ENCODE results near the gene KSR1.

KSR1 gene

DNA sequence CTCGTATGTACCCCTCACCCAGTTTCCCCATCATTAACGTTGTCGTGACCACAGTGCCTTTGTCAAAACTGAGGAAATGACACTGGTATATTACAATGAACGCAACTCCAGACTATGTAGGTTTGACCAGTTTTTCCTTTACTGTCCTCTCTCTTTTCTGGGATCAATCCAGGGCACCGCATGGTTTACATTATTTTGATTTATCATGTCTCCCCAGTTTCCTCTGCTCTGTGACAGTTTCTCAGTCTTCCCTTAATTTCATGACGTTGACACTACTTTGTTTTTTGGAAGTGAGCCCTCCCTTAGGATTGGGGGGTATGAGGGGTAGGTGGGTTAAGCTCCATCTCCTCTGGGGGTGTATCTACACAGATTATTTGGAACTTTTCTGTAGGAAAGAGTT, 98.7 kb downstream of the KSR1 start:
- DNase-seq = no peak

- DNase-seq = peak in 1 of 2 donors; percentile 14
Observed at GRCh38 chr17:27555339-27555738, 99.1 kb downstream of the KSR1 start.

- DNase-seq = no peak
Observed at GRCh38 chr17:27558341-27558740, 102.1 kb downstream of the KSR1 start.

DNA sequence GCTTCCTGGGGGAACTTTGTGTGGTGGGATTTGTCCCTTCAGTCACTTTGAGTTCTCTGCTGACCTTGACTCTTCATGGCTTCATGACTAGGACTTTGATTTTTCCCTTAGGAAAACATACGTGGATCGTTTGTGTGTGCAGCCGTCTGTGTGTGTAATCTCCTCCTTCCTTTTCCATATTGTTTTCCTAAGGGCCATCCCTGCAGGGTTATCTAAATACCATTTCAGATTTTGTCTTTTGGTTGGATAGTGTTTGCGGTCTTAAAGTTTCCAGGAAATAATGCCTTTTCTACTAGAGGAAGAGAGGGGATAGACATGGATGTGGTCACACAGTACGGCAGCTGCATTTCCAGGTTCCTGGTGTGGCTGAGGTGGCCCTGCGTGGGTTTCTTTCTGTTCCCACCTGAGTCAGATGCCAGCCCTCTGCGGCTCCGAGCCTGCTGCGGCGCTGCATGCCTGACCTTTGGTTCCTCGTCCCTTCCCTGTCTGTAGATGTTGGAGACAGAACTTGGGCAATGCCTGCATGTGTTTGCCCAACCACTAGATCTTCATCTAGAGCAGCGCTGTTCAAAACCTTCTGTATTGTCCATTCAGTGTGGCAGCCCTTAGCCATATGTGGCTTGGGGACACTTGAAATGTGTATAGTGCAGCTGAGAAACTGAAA, 102.7 kb downstream of the KSR1 start:
- DNase-seq = peak; percentile 57 to 66

DNA sequence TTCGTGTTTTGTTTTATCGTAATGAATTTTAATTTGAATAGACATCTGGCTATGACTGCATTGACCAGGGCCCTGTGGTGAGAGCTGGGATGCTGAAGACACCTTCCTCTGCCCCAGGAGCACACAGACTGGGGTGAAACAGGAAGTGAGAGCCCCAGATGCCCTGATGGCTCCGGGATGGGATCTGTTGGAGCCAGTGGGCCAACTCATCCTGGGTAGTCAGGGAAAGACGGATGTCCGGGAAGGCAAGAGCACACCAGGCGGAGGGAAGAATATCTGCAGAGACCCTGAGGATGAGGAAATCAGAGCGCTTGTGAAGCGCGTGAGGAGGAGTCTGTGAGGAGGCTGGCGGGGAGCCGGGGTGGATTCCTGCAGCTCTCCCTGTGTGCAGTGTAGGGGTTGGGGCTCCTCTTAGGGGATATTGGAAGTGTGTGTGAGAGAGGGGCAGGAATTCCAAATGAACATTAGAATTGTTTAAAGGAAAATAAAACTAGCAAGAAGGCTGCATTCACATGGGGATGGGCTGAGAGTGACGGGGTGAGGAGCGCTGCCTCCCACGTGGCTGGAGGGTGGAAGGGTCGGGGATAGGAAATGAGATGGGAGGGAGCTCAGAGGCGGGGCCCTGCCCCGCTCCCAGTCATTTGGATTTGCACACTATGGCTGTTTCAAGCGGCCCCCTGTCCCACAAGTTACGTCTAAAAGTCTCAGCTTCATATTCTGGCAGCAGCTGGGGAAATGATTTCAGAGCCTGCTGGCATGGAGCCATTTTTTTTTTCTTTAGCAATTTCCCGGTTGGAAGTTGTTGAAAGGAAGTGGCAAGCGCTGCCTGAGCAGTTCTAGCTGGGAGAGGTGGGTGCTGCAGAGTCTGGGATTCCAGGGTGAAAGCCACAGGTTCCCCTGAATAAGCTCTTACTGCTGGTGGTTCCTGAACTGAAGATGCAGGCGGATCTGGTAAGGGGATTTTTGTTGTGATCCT, 103.5 kb downstream of the KSR1 start:
- peak; percentile 56 to 57 for DNase-seq

GRCh38 chr17:27560668-27561067, 104.4 kb downstream of the KSR1 start:
- no peak for DNase-seq

DNA sequence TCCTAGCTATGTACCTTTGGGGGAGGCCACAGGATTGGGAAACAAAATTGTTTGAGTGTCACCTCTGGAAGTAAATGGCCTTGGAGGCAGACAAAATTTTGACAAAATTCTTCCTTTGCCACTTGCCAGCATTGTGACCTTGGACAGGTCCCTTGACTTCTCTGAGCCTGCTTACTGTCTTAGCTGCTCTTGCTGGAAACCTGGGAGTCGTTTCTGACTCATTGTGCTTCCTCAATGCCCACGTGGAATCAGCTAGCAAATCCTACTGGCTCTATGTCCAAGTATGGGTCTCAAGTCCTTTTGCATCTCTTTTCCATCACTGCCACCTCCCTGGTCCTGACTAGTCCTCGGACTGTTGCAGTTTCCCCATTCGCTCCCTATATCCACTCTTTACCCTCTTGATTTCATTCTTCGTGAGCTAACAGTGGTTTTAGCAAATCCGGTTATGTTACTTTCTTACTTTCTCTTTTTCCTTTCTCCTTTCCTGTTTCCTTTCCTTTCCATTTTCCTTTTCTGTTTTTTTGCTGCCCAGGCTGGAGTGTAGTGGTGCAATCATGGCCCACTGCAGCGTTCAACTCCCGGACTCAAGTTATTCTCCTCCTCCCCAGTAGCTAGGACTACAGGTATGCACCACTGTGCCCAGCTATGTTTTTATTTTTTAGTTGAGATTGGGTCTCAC, 106.7 kb downstream of the KSR1 start:
- DNase-seq = no peak

- no peak for DNase-seq
Observed at GRCh38 chr17:27563532-27563931, 107.3 kb downstream of the KSR1 start.

DNA sequence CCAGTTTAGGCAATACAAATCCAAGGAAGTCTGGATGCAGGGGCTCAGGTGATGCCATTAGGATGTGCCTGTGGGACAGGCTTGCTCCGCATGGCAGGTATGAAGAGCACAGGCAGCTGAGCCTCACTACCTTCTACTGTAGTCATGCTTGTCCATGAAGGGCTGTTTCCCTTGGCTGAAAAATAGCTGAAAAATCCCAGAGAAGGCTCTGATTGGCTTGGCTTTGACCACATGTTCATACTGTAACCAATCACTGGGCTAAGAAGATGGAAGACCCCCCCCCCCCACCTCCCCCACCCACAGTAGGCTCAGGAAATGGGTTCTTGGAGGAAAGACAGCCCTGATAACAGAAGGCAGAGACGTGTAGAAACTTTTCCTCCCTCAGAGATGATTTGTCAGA, 108.2 kb downstream of the KSR1 start:
- no peak for DNase-seq

- no peak for DNase-seq
Observed at GRCh38 chr17:27565874-27566670, 109.8 kb downstream of the KSR1 start.

DNA sequence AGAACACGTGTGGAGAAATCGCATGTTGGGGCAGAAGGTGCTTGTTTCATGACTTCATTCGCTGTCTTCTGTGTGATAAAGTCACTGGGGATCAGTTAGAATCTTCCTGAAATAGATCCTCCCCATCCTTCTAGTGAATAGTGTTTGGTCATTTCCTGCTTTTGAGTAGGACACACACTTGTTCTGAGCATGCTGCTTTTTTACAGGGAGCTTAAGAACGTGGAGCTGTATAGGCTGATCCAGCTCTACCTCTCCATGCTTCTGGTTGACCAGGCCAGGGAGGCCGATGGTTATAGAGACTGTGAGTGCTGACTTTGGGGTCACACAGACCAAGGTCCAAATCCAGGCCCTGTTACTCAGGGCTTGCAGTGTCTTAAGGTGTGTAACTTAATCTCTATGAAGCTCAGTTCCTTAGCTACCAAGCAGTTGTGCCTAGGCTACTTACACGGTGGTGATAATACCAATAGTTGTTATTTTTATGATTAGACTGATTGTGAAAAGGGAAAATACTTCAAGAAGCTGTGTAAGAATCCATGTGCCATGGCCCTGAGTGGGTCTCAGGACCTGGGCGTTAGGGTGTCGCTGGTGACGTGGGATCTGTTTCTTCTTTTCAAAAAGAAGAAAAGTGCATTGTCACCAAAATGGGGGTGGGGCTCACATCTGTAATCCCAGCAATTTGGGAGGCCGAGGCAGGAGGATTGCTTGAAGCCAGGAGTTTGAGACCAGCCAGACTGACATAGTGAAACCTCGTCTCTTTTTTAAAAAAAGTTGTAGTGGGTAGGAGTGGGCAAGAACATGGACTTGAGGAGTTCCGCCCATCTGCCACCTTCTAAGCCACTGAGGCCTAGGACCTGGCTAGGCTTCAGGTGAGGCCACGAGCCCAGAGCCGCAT, 110.7 kb downstream of the KSR1 start:
- DNase-seq = no peak

DNA sequence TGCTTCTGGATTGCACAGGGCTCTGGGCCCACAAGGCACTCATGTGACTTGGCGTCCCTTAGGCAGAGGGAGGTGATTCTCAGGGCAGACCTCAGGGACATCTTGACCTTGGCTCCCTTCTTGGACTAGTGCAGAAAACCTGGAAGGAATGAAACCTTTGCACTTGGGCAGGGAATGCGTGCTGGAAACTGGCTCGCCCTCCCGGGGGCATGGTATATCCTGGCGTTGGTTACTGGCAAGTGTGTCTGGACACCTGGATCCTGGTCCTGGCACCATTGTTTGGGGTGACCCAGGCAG, 111.3 kb downstream of the KSR1 start:
- no peak for DNase-seq

GRCh38 chr17:27568216-27568615, 112.0 kb downstream of the KSR1 start:
- DNase-seq = no peak

- no peak for DNase-seq
Observed at GRCh38 chr17:27568811-27569210, 112.6 kb downstream of the KSR1 start.

- no peak for DNase-seq
Observed at GRCh38 chr17:27569257-27569722, 113.0 kb downstream of the KSR1 start.

GRCh38 chr17:27569884-27570577, 113.8 kb downstream of the KSR1 start:
- no peak for DNase-seq

DNA sequence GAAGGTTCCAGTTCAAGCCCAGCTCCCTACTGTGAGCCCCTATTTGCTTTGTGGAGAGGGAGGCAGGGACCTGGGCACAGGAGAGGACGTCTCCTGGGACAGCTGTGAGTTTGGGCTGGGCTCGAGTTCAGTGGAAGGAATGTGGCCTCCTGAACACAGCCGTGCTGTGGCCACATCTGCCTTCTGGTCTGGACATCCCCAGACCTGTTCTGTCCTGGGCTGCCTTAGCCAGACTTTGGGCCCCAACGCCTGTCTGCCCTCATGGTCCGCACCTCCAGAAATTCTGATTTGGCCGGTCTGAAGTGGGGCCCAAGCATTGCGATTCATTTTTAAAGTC, 114.3 kb downstream of the KSR1 start:
- no peak for DNase-seq

- DNase-seq = no peak
Observed at GRCh38 chr17:27571563-27572352, 115.5 kb downstream of the KSR1 start.

DNA sequence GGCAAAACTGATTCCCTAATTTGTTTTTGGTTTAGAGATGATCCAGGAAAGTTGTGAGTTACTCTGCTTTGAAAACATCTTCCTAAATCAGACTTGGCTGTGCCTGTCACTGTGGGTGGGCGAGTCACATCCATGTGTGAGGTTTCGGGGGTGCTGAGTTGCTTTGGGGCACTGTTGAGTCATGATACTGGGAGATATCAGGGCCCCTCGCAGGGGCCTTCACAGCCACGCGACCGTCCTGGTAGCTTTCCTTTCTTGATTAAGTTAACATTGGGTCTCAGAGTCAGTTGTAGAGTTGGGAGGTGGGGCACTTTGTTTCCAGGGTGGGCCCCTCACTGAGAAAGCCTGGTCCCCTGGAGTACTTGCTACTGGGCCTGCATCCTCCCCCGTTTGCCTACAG, 116.4 kb downstream of the KSR1 start:
- no peak for DNase-seq

- DNase-seq = no peak
Observed at GRCh38 chr17:27573548-27573947, 117.3 kb downstream of the KSR1 start.
